ENCODE measurements around the gene SLC35G2. TPM values are rescaled to one million over a fixed set of nuclear protein-coding genes. Genes with fewer than 3 reads are reported as not detected.
A peak's percentile ranks its signal among the peaks of the same experiment; 100 is the strongest.

SLC35G2 gene
- total RNA-seq, 2 donors from 2014 or later = 0.77 to 1.4 TPM

GRCh38 chr3:136856665-136857064, 37.7 kb downstream of the SLC35G2 start:
- H3K27me3 Mint-ChIP-seq (ENCODE audit: insufficient read depth) = peaks cover 47% of the 10 kb centered on the region
- H3K36me3 Mint-ChIP-seq (ENCODE audit: low read depth) = peaks cover 2% of the 10 kb centered on the region
- H3K4me1 Mint-ChIP-seq = peaks cover 18% of the 10 kb centered on the region
- Histone ChIP-seq H3K9me3 (ENCODE audit: control insufficient read depth, low read length) (no peaks in the 10 kb centered on the region), H3K36me3 (ENCODE audit: control insufficient read depth, insufficient read depth, low read length) (no peaks in the 10 kb centered on the region), H3K27ac (ENCODE audit: low read depth, low read length) (no peak overlapping the region), H3K27me3 (ENCODE audit: control insufficient read depth, insufficient read depth, low read length, poor library complexity, severe bottlenecking) (peaks cover 36% of the 10 kb centered on the region), H3K4me3 (ENCODE audit: low read length) (no peak overlapping the region), H3K9ac (ENCODE audit: extremely low read depth, low read length, poor library complexity, severe bottlenecking) (no peak overlapping the region), H3K4me1 (ENCODE audit: control insufficient read depth, insufficient read depth, low read length) (peaks cover 3% of the 10 kb centered on the region)
- H3K4me3 Mint-ChIP-seq = no peak overlapping the region
- TF ChIP-seq, protein P1, sequence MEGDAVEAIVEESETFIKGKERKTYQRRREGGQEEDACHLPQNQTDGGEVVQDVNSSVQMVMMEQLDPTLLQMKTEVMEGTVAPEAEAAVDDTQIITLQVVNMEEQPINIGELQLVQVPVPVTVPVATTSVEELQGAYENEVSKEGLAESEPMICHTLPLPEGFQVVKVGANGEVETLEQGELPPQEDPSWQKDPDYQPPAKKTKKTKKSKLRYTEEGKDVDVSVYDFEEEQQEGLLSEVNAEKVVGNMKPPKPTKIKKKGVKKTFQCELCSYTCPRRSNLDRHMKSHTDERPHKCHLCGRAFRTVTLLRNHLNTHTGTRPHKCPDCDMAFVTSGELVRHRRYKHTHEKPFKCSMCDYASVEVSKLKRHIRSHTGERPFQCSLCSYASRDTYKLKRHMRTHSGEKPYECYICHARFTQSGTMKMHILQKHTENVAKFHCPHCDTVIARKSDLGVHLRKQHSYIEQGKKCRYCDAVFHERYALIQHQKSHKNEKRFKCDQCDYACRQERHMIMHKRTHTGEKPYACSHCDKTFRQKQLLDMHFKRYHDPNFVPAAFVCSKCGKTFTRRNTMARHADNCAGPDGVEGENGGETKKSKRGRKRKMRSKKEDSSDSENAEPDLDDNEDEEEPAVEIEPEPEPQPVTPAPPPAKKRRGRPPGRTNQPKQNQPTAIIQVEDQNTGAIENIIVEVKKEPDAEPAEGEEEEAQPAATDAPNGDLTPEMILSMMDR (conservative IDR thresholded peaks at IDR 0.05) = no peak
- no peak overlapping the region for H3K27ac Mint-ChIP-seq
- H3K9me3 Mint-ChIP-seq = no peaks in the 10 kb centered on the region
- no peak for DNase-seq

DNA sequence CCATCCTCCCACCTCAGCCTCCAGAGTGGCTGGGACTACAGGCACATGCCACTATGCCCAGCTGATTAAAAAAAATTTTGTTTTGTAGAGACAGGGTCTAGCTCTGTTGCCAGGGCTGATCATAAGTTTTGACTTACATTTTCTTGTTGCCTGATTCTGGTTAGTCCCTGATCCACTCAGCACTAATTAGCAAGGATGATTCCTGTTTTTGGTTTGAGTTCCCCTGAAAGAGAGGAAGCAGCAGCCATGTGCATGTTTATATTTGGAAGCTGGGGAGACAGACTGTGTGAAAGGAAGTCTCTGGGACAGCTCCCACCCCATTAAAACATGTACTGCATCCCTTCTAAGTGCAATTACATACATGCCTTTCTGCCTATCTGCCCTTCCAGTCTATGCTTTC, 39.5 kb downstream of the SLC35G2 start:
- Mint-ChIP-seq H3K27me3 (ENCODE audit: insufficient read depth) (peaks cover 31% of the 10 kb centered on the region), H3K4me1 (peaks cover 12% of the 10 kb centered on the region), H3K4me3 (no peak overlapping the region), H3K27ac (no peak overlapping the region), H3K36me3 (ENCODE audit: low read depth) (peaks cover 2% of the 10 kb centered on the region), H3K9me3 (no peaks in the 10 kb centered on the region)
- Histone ChIP-seq H3K4me1 (ENCODE audit: control insufficient read depth, insufficient read depth, low read length) (no peaks in the 10 kb centered on the region), H3K9me3 (ENCODE audit: control insufficient read depth, low read length) (no peaks in the 10 kb centered on the region), H3K27ac (ENCODE audit: low read depth, low read length) (no peak overlapping the region), H3K36me3 (ENCODE audit: control insufficient read depth, insufficient read depth, low read length) (no peaks in the 10 kb centered on the region), H3K27me3 (ENCODE audit: control insufficient read depth, insufficient read depth, low read length, poor library complexity, severe bottlenecking) (peaks cover 21% of the 10 kb centered on the region), H3K9ac (ENCODE audit: extremely low read depth, low read length, poor library complexity, severe bottlenecking) (no peak overlapping the region), H3K4me3 (ENCODE audit: low read length) (no peak overlapping the region)
- TF ChIP-seq, protein P1 (conservative IDR thresholded peaks at IDR 0.05) = no peak
- no peak for DNase-seq

DNA sequence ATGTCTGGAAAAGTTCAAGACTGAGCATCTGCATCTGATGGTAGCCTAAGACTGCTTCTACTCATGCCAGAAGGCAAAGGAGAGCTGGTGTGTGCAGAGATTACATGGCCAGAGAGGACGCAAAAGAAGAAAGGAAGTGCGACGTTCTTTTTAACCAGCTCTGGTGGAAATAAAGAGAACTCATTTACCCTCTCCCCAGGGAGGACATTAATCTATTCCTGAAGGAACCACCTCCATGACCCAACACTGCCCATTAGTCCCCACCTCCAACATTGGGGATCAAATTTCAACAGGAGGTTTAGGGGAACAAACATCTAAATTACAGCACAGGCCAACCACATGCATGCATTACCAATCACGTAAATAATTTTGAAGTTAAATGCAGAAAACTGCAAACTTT, 41.6 kb downstream of the SLC35G2 start:
- TF ChIP-seq, protein P1 (conservative IDR thresholded peaks at IDR 0.05) = no peak
- H3K4me1 ChIP-seq (ENCODE audit: control insufficient read depth, insufficient read depth, low read length) = no peaks in the 10 kb centered on the region
- H3K27me3 Mint-ChIP-seq (ENCODE audit: insufficient read depth) = peaks cover 19% of the 10 kb centered on the region
- peaks cover 4% of the 10 kb centered on the region for H3K27me3 ChIP-seq (ENCODE audit: control insufficient read depth, insufficient read depth, low read length, poor library complexity, severe bottlenecking)
- peak overlapping the region; percentile 92 for H3K4me3 ChIP-seq (ENCODE audit: low read length)
- H3K4me3 Mint-ChIP-seq = peak overlapping the region; percentile 84
- H3K9me3 Mint-ChIP-seq = no peaks in the 10 kb centered on the region
- H3K27ac Mint-ChIP-seq = no peak overlapping the region
- peaks cover 12% of the 10 kb centered on the region for H3K4me1 Mint-ChIP-seq
- 14% methylated on average over 4 of the region's 4 CpGs; no CpG with 5 or more reads in 1 of the 2 experiments for WGBS, 2 experiments (ENCODE audit: insufficient coverage in 1 of 2, insufficient read length in 1 of 2)
- no peak overlapping the region for H3K9ac ChIP-seq (ENCODE audit: extremely low read depth, low read length, poor library complexity, severe bottlenecking)
- H3K9me3 ChIP-seq (ENCODE audit: control insufficient read depth, low read length) = no peaks in the 10 kb centered on the region
- H3K36me3 Mint-ChIP-seq (ENCODE audit: low read depth) = peaks cover 4% of the 10 kb centered on the region
- peak; percentile 57 for DNase-seq
- no peak overlapping the region for H3K27ac ChIP-seq (ENCODE audit: low read depth, low read length)
- H3K36me3 ChIP-seq (ENCODE audit: control insufficient read depth, insufficient read depth, low read length) = no peaks in the 10 kb centered on the region
